Lower leg skin (tissue), 3 donors: ENCODE data around the gene TNFSF11.

Source experiments
- CTCF ChIP-seq, 3 donors: fragments of 450-650 bp; IDR thresholded peaks; one replicate each; pipeline ENCODE4 v1.5.1; 2016; ENCODE audit warnings: antibody characterized with exemption in 3 of 3, mild to moderate bottlenecking in 3 of 3, moderate library complexity in 2 of 3
- POLR2A ChIP-seq, 2 donors: fragments of 450-650 bp; IDR thresholded peaks; one replicate each; pipeline ENCODE4 v1.6.1; 2016 to 2017; ENCODE audit warnings: antibody characterized with exemption in 2 of 2, mild to moderate bottlenecking in 1 of 2, moderate library complexity in 1 of 2

- TF ChIP-seq CTCF (IDR thresholded peaks at IDR 0.05) (no peak), POLR2A (IDR thresholded peaks at IDR 0.05) (no peak)
Measured at GRCh38 chr13:42600943-42601342, 27.0 kb downstream of the TNFSF11 start.
